A673 (cell line): Measurements from ENCODE around the gene NME3.

ENCODE experiments used
- EZH2 ChIP-seq: fragments of 200-600 bp; sonication (generic); IDR thresholded peaks from 2 replicates; pipeline ENCODE4 v1.6.1; 2017; ENCODE audit warnings: borderline replicate concordance, low read depth, mild to moderate bottlenecking, mixed read lengths, antibody characterized with exemption, low read length; ENCODE audit not compliant: poor library complexity, severe bottlenecking
- TF ChIP-seq, protein P1 (sequence below): fragments of 300-800, 200-600 bp; sonication (generic); conservative IDR thresholded peaks from 2 replicates; pipeline ENCODE4 v1.5.1; 2017; ENCODE audit warnings: low read depth, mild to moderate bottlenecking, antibody characterized with exemption, low read length, moderate library complexity, mixed read lengths

GRCh38 chr16:1724491-1724890 is 46.9 kb downstream of the NME3 start:
- TF ChIP-seq, protein P1, sequence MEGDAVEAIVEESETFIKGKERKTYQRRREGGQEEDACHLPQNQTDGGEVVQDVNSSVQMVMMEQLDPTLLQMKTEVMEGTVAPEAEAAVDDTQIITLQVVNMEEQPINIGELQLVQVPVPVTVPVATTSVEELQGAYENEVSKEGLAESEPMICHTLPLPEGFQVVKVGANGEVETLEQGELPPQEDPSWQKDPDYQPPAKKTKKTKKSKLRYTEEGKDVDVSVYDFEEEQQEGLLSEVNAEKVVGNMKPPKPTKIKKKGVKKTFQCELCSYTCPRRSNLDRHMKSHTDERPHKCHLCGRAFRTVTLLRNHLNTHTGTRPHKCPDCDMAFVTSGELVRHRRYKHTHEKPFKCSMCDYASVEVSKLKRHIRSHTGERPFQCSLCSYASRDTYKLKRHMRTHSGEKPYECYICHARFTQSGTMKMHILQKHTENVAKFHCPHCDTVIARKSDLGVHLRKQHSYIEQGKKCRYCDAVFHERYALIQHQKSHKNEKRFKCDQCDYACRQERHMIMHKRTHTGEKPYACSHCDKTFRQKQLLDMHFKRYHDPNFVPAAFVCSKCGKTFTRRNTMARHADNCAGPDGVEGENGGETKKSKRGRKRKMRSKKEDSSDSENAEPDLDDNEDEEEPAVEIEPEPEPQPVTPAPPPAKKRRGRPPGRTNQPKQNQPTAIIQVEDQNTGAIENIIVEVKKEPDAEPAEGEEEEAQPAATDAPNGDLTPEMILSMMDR = no peak
- no peak for TF ChIP-seq EZH2
